ENCODE data around the gene KIAA1217.

The KIAA1217 gene

DNA sequence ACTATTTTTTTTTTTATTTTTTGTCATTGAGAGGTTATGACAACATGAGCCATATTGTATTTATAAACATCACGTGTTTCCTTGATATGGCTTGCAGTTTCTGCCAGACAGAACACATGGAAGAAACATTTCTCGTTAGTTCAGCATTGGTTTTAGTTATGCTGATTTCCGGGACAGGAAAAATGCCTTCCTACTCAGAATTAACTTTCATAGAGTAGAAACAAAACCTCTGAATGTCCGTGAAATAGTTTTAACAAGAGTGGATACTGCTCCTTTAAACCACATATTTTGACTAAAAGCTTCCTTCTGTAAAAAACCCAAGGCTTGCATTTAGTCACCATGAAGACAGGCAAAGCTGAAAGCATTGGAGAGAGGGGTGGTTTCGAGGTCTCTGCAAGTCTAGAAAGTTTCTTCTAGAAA lies 240.4 kb downstream of the KIAA1217 start:
- no peak for DNase-seq

DNA sequence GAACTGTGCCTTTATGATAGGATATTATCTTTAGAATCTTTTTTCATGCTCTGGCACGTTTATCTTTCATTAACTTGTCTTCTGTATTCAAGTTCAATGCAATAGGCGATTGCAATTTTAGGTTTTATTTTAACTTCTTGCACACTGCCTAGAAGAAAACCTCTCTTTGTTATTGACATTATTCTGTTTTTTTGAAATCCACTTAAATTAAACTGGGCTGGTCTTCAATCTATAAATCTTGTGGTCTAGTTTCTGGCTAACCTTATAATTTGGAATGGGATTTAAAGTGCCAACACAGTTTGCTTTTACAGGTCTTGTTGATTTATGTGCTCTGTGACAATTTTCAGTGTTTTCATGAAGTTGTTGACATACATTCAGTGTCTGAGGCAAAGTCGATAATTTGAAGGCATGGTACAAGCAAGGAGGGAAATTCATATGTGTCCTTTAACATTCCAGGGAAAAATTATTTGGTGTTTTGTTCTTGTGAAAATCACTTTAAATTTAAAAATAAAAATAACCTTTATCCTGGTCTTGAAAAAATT lies 240.9 kb downstream of the KIAA1217 start:
- DNase-seq: no peak

DNA sequence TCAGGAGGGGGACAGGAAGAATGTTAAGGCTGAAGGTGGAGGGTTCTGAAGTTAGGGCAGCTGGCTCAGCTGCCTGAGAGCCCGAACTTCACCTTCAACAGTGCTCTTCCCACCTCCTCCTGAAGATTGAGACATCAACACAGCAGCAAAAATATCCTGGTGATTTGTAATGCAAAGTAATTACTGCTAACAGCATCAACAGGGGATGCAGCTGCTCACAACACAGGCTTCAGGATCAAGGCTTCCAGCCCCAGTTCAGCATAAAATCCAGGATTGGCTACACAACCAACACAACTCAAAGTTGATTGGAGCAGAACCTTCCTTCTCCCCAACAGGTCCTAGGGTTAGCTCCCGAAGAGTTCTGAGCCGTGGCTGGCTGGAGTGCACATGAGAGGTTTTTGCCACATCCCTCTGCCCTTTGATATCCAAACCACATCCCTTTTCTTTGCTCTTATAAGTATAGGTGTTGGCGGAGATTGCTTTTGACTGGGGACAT lies 242.4 kb downstream of the KIAA1217 start:
- DNase-seq: no peak

DNA sequence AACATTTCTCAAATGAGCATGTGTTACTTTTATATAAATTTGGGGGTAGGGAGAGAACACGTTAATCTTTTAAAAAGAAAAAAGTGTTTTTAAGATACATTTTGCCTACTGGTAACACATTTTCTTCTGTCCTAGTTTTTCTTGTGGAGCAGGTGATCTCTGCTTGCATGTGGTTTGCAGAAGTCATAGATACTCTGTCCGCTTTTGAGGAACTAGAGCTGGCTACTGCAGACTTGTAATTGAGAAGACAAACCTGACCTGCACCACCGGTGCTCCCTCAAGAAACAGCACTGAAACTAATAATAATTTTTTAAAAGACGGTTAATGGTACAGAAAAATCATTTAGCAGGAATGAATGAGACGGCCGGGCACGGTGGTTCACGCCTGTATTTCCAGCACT lies 243.1 kb downstream of the KIAA1217 start:
- no peak for DNase-seq

GRCh38 chr10:24453404-24453830 lies 244.5 kb downstream of the KIAA1217 start:
- no peak for DNase-seq

GRCh38 chr10:24453973-24454372 lies 245.0 kb downstream of the KIAA1217 start:
- no peak for DNase-seq

- DNase-seq: no peak
Measured at GRCh38 chr10:24455447-24455846, 246.5 kb downstream of the KIAA1217 start.

DNA sequence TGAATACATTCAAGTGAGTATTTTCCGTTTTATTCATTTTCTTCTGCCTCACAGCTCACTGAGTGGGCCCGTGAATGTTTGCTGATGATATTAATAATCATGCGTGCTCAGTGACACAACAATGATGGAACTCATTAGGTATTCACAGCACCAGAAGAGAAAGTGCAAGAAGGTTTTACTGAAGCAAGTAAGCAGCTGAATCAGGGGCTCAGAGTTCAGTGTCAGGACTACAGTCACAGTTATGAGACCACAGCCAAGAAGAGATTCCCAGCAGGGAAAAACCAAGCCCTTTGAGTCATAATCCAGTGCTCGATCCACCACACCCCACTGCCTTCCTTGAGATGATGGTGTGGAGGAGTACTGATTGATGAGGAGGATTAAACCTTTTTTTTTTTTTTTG lies 247.4 kb downstream of the KIAA1217 start:
- no peak for DNase-seq

GRCh38 chr10:24457661-24458318 lies 248.9 kb downstream of the KIAA1217 start:
- no peak for DNase-seq

GRCh38 chr10:24459836-24460235 lies 250.9 kb downstream of the KIAA1217 start:
- DNase-seq: no peak

GRCh38 chr10:24462291-24462813 lies 253.4 kb downstream of the KIAA1217 start:
- no peak for DNase-seq

DNA sequence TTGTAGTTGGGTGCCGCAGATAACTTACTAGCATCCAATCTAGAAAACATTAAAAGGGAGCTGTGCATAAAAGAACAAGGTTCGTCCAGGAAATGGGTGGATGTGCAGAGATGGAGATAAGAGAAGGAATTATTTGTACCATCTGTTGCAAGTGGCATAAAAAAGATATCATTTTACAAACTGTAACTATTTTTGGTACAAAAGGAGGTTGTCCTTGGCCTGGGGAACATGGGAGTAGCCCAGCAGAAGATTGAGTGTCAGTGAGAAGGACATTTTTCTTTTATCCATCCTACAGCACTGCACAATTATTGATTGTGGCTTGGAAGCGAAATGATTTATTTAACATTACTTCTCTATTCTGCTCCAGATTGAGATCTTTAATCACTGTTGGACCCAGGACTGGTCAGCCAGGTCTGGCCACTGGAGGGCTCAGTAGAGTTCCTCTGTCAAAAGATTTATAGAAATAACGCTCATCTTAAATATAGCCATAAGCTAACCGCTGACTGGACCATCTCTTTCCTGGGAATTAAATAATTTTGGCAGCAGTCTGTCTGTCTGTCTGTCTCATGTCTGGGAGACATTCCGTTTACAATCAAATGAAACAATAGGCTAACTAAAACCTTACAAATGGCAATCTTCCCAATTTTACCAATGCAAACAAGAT lies 254.1 kb downstream of the KIAA1217 start:
- no peak for DNase-seq

GRCh38 chr10:24463611-24464426 lies 254.9 kb downstream of the KIAA1217 start:
- DNase-seq: no peak

GRCh38 chr10:24465124-24465874 lies 256.4 kb downstream of the KIAA1217 start:
- no peak for DNase-seq

- no peak for DNase-seq
Measured at GRCh38 chr10:24465891-24466818, 257.2 kb downstream of the KIAA1217 start.

- DNase-seq: no peak
Measured at GRCh38 chr10:24467136-24467535, 258.2 kb downstream of the KIAA1217 start.

DNA sequence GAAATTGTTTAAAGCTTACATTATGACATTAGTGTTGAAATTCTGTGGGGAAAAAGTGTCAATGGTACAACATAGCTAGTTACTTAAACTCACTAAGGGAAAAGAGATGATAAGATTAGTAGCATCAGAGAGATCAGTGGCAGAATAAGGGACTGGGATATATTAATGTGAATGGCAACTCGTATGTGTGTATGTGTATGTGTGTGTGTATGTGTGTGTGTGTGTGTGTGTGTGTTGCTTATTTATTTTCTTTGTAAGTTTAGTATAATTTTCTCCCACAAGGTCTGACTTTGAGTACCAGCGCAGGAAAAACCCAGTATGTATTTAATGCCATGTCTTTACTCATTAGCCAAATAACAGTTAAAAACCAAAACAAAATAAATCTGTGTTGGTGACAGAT lies 258.7 kb downstream of the KIAA1217 start:
- DNase-seq: no peak

GRCh38 chr10:24468281-24468751 lies 259.4 kb downstream of the KIAA1217 start:
- no peak for DNase-seq

DNA sequence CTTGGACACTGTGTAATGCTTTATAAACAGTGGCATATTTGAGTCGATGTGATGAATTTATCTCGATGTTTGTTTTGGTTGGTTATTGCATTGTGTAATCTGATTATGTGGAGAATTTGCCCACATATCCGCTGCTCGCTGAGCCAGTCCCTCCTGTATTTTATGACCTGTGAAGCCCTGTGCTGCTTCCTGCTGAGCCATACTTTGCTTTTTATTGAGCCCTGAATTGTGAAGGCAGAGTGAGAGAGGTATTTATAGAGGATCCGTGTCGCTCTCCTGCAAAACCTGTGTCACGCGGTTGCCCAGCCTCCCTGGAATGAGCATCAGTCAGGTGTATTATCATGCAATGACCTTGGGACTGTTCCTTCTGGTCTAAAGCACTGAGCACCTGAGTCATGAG lies 261.1 kb downstream of the KIAA1217 start:
- DNase-seq: no peak

DNA sequence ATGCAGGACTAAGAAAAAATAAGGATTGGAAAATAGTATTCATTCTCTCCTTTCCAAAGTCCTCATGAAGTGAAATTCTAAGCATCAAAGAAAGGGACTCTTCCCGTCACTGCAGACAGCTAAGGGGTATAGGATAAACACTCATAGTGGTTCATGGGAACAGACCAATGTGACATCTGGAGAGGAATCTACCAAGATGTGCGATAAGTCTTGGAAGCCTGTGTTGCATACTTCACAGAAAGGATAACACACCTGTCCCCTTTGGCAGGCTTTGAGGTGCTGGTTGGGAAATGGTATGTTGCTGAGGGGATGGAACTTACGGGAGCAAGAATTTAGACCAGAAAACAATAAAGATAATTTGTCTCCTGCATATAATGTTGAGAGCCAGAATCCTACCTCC lies 266.7 kb downstream of the KIAA1217 start:
- DNase-seq: no peak

Measured in KG1 (cell line).